Fibroblast of villous mesenchyme (primary cell): ENCODE results near the gene FAM193A. TPM values are rescaled to one million over a fixed set of nuclear protein-coding genes. Genes with fewer than 3 reads are reported as not detected.
"Not testable (repeated sequence)": the region's sequence is repeated elsewhere in the genome, so short reads cannot be mapped to it uniquely, and the experiment has no call there.

ENCODE experiments used
- DNase-seq: peaks from one replicate; pipeline ENCODE4 v3.0.0-alpha.2; 2010; ENCODE audit warnings: low read depth
- H3K4me3 ChIP-seq: 2 replicates; pipeline ENCODE4 v1.5.1; 2011; ENCODE audit warnings: low read depth, mild to moderate bottlenecking, low read length
- CTCF ChIP-seq: IDR thresholded peaks from 2 replicates; pipeline ENCODE4 v1.5.1; 2012; ENCODE audit warnings: low read depth, mild to moderate bottlenecking, low read length; ENCODE audit not compliant: insufficient read depth
- total RNA-seq: library from RNA; depleted of rRNA; stranded (reverse); fragments of >200 nt; gene quantifications from 2 replicates; pipeline ENCODE4 v1.2.3, GENCODE V29; 2012

FAM193A gene
- total RNA-seq, 1 donor, result 23.7 TPM

GRCh38 chr4:2734612-2735011 is 198.2 kb downstream of the FAM193A start:
- no peak overlapping the region for H3K4me3 ChIP-seq
- no peak for DNase-seq
- TF ChIP-seq CTCF, result no peak

- no peak for DNase-seq
- TF ChIP-seq CTCF, result no peak
- no peak overlapping the region for H3K4me3 ChIP-seq
Observed at GRCh38 chr4:2735869-2736268, 199.4 kb downstream of the FAM193A start.

- H3K4me3 ChIP-seq, DNase-seq: not testable (repeated sequence)
Observed at GRCh38 chr4:2738296-2738695, 201.8 kb downstream of the FAM193A start.

- no peak overlapping the region for H3K4me3 ChIP-seq
- no peak for DNase-seq
- no peak for TF ChIP-seq CTCF
Observed at GRCh38 chr4:2741626-2742025, 205.2 kb downstream of the FAM193A start.

- TF ChIP-seq CTCF, result no peak
Observed at GRCh38 chr4:2742081-2742822, 205.8 kb downstream of the FAM193A start.

GRCh38 chr4:2742823-2743517 is 206.5 kb downstream of the FAM193A start:
- no peak overlapping the region for H3K4me3 ChIP-seq
- TF ChIP-seq CTCF, result no peak
- DNase-seq, result no peak

More at GRCh38 chr4:2742081-2742822, 205.8 kb downstream of the FAM193A start:
- no peak for DNase-seq
- H3K4me3 ChIP-seq, result no peak overlapping the region

- no peak for DNase-seq
- no peak for TF ChIP-seq CTCF
- H3K4me3 ChIP-seq, result no peak overlapping the region
Observed at GRCh38 chr4:2743518-2744445, 207.3 kb downstream of the FAM193A start.
